PC-3 (cell line): ENCODE measurements around the gene NDUFB3. TPM values are rescaled to one million over a fixed set of nuclear protein-coding genes. Genes with fewer than 3 reads are reported as not detected.
A peak's percentile ranks its signal among the peaks of the same experiment; 100 is the strongest.

Experiments used
- ATAC-seq: fragments of 200-7000 bp; cut with Tn5 transposase; 2 replicates; pipeline ENCODE4 v1.9.1; 2020; ENCODE audit warnings: mild to moderate bottlenecking, moderate library complexity
- BruUV-seq: library from RNA; stranded (reverse); fragments of 400-500 nt; replicated peaks from 2 replicates; lab custom pipeline; 2021; lab: Mats Ljungman, UMichigan
- CTCF ChIA-PET: fragments of 300-600 bp; sonication (Branson Sonifier 250); formaldehyde crosslinking; loops from one replicate; lab custom pipeline; 2022; ENCODE audit warnings: antibody characterized with exemption; lab: Charles Lee
- POLR2A ChIA-PET: fragments of 300-600 bp; sonication (Branson Sonifier 250); formaldehyde crosslinking; loops from one replicate; lab custom pipeline; 2022; ENCODE audit warnings: antibody characterized with exemption; ENCODE audit not compliant: unreplicated experiment; lab: Charles Lee
- DNase-seq: peaks from one replicate; pipeline ENCODE4 v3.0.0-alpha.2; 2015
- H2AFZ ChIP-seq: fragments of 300-600 bp; sonication (generic); 2 replicates; pipeline ENCODE4 v1.6.0; 2016; ENCODE audit warnings: antibody characterized with exemption, low read length
- H3F3A ChIP-seq: fragments of 300-600 bp; sonication (generic); one replicate; pipeline ENCODE4 v1.6.0; 2017; ENCODE audit warnings: antibody characterized with exemption, low read length, control low read depth, mild to moderate bottlenecking; ENCODE audit not compliant: unreplicated experiment
- H3K27ac ChIP-seq: fragments of 300-600 bp; sonication (generic); 2 replicates; pipeline ENCODE4 v1.5.1; 2016; ENCODE audit warnings: mild to moderate bottlenecking, low read length
- H3K27me3 ChIP-seq: fragments of 300-600 bp; sonication (generic); 2 replicates; pipeline ENCODE4 v1.6.1; 2016; ENCODE audit warnings: low read length, mixed read lengths
- H3K36me3 ChIP-seq: fragments of 300-600 bp; sonication (generic); 2 replicates; pipeline ENCODE4 v1.6.1; 2016; ENCODE audit warnings: low read depth, mixed run types, low read length, mixed read lengths
- H3K4me1 ChIP-seq: fragments of 300-600 bp; sonication (generic); 2 replicates; pipeline ENCODE4 v1.5.1; 2016; ENCODE audit warnings: low read length; ENCODE audit not compliant: insufficient read depth
- H3K4me2 ChIP-seq: fragments of 300-600 bp; sonication (generic); 2 replicates; pipeline ENCODE4 v1.6.0; 2016; ENCODE audit warnings: low read length
- H3K4me3 ChIP-seq: fragments of 300-600 bp; sonication (generic); 2 replicates; pipeline ENCODE4 v1.5.1; 2016; ENCODE audit warnings: mild to moderate bottlenecking, low read length, mixed read lengths
- H3K79me2 ChIP-seq: fragments of 300-600 bp; sonication (generic); 2 replicates; pipeline ENCODE4 v1.6.1; 2017; ENCODE audit warnings: low read length, mixed read lengths
- H3K9ac ChIP-seq: fragments of 300-600 bp; sonication (generic); 2 replicates; pipeline ENCODE4 v1.6.0; 2016; ENCODE audit warnings: mild to moderate bottlenecking, low read length
- H3K9me2 ChIP-seq: fragments of 300-600 bp; sonication (generic); replicated peaks from 2 replicates; pipeline ENCODE4 v1.6.1; 2016; ENCODE audit warnings: mixed run types, low read length, mixed read lengths
- H3K9me3 ChIP-seq: fragments of 300-600 bp; sonication (generic); 2 replicates; pipeline ENCODE4 v1.6.1; 2016; ENCODE audit warnings: low read length, mixed read lengths
- H4K20me1 ChIP-seq: fragments of 300-600 bp; sonication (generic); 2 replicates; pipeline ENCODE4 v1.6.1; 2016; ENCODE audit warnings: low read length, mixed read lengths
- CTCF ChIP-seq: fragments of 300-600 bp; sonication (generic); conservative IDR thresholded peaks from 2 replicates; pipeline ENCODE4 v1.5.1; 2017; ENCODE audit warnings: antibody characterized with exemption, low read depth, mild to moderate bottlenecking, low read length
- EZH2 ChIP-seq: fragments of 300-600 bp; sonication (generic); IDR thresholded peaks from one replicate; pipeline ENCODE4 v1.6.1; 2017; ENCODE audit warnings: antibody characterized with exemption, mild to moderate bottlenecking, low read length; ENCODE audit not compliant: unreplicated experiment
- EZH2phosphoT487 ChIP-seq: fragments of 300-600 bp; sonication (generic); IDR thresholded peaks from 2 replicates; pipeline ENCODE4 v1.6.1; 2018; ENCODE audit warnings: mild to moderate bottlenecking, antibody characterized with exemption, low read length, borderline replicate concordance
- intact Hi-C: fragments of 100-400 bp; cut with micrococcal nuclease; formaldehyde crosslinking; loops from 2 replicates; pipeline ENCODE4 v1.9.0; 2023
- total RNA-seq: library from RNA; depleted of rRNA; stranded (reverse); fragments of >200 nt; gene quantifications from 2 replicates; pipeline ENCODE4 v1.2.3, GENCODE V29; 2014

The NDUFB3 gene
- total RNA-seq, 1 experiment from 2014 or later, result 176 TPM

- H3K4me3 ChIP-seq, result peak overlapping the region; percentile 81
- no peaks in the 10 kb centered on the region for H3K36me3 ChIP-seq
- H4K20me1 ChIP-seq, result no peaks in the 10 kb centered on the region
- H3F3A ChIP-seq, result peaks cover 5% of the 10 kb centered on the region
- H3K9me2 ChIP-seq, result no peaks in the 10 kb centered on the region
- peak overlapping the region; percentile 95 for H2AFZ ChIP-seq
- peak; percentile 2; the same call in 1 of the 2 replicates for ATAC-seq
- H3K27me3 ChIP-seq, result no peaks in the 10 kb centered on the region
- CTCF ChIA-PET, result no interaction called here
- peak overlapping the region; percentile 93 for H3K4me2 ChIP-seq
- TF ChIP-seq EZH2phosphoT487, result no peak
- no peak for TF ChIP-seq EZH2
- no peak for TF ChIP-seq CTCF
- peaks cover 24% of the 10 kb centered on the region for H3K4me1 ChIP-seq
- intact Hi-C loops, result loop anchor here (1.0 to 5.0 kb wide), 2 partner anchors 160 to 183 kb away; partner anchors contain the start of genes NIF3L1 and PPIL3
- H3K27ac ChIP-seq, result peak overlapping the region; percentile 84
- no peak for DNase-seq
- TSS peak; percentile 85 for BruUV-seq
- peaks cover 89% of the 10 kb centered on the region for H3K79me2 ChIP-seq
- H3K9ac ChIP-seq, result peak overlapping the region; percentile 95
- H3K9me3 ChIP-seq, result no peaks in the 10 kb centered on the region
- POLR2A ChIA-PET, result no interaction called here
These were observed 365 bp downstream of the NDUFB3 start for GRCh38 chr2:201072201-201072530.

GRCh38 chr2:201073071-201073470, 1.3 kb downstream of the NDUFB3 start:
- Histone ChIP-seq H3K9me3 (no peaks in the 10 kb centered on the region), H4K20me1 (no peaks in the 10 kb centered on the region), H3K36me3 (no peaks in the 10 kb centered on the region), H3K4me3 (peak overlapping the region; percentile 81), H3K27ac (peak overlapping the region; percentile 84), H2AFZ (no peak overlapping the region), H3K4me2 (peak overlapping the region; percentile 93), H3K79me2 (peaks cover 80% of the 10 kb centered on the region), H3K27me3 (no peaks in the 10 kb centered on the region), H3F3A (peaks cover 5% of the 10 kb centered on the region), H3K4me1 (peaks cover 24% of the 10 kb centered on the region), H3K9me2 (no peaks in the 10 kb centered on the region), H3K9ac (peak overlapping the region; percentile 95)
- intact Hi-C loops, result loop anchor here (5.0 kb wide), 1 partner anchor 159 kb away; no protein-coding TSS in a partner anchor
- DNase-seq, result peak; percentile 74
- peak; percentile 37 for ATAC-seq
- POLR2A ChIA-PET, result no interaction called here
- no TSS peak for BruUV-seq
- CTCF ChIA-PET, result no interaction called here
- TF ChIP-seq CTCF, result no peak
- TF ChIP-seq EZH2phosphoT487, result no peak
- no peak for TF ChIP-seq EZH2

- H3K4me2 ChIP-seq, result no peak overlapping the region
These were observed 3.2 kb downstream of the NDUFB3 start for GRCh38 chr2:201074996-201075395.

More at GRCh38 chr2:201074996-201075395, 3.2 kb downstream of the NDUFB3 start:
- peaks cover 5% of the 10 kb centered on the region; the same call in 1 of the 2 replicates for H3K36me3 ChIP-seq
- H3K4me3 ChIP-seq, result no peak overlapping the region
- H3K79me2 ChIP-seq, result peaks cover 61% of the 10 kb centered on the region
- no peak overlapping the region for H3K9ac ChIP-seq
- H3K27me3 ChIP-seq, result no peaks in the 10 kb centered on the region
- no peaks in the 10 kb centered on the region for H3K9me2 ChIP-seq
- H3K9me3 ChIP-seq, result no peaks in the 10 kb centered on the region
- no peak overlapping the region for H3K27ac ChIP-seq
- intact Hi-C loops, result loop anchor here (5.0 kb wide), 1 partner anchor 157 kb away; no protein-coding TSS in a partner anchor
- CTCF ChIA-PET, result no interaction called here
- H3K4me1 ChIP-seq, result peaks cover 9% of the 10 kb centered on the region
- peaks cover 5% of the 10 kb centered on the region for H3F3A ChIP-seq
- no peak for DNase-seq
- TF ChIP-seq EZH2, result no peak
- TF ChIP-seq CTCF, result no peak
- TF ChIP-seq EZH2phosphoT487, result no peak
- H4K20me1 ChIP-seq, result no peaks in the 10 kb centered on the region
- POLR2A ChIA-PET, result no interaction called here
- H2AFZ ChIP-seq, result no peak overlapping the region
- no TSS peak for BruUV-seq
- ATAC-seq, result no peak
